Prostate gland (tissue), 2 donors: Measurements from ENCODE around the gene HSPG2.

Source experiments
- POLR2AphosphoS5 ChIP-seq: sonication (generic); formaldehyde crosslinking; IDR thresholded peaks from one replicate; pipeline ENCODE4 v1.6.1; 2017; ENCODE audit warnings: antibody characterized with exemption
- TF ChIP-seq, protein P1 (sequence below), 4 experiments: fragments of 200-600 bp in 2 of 4; fragments of 450-650 bp in 2 of 4; sonication (generic) in 2 of 4; IDR thresholded peaks; 1 replicate in 3 of 4; 2 replicates in 1 of 4; pipeline ENCODE4 v1.5.1; 2016 to 2019; ENCODE audit warnings: antibody characterized with exemption in 4 of 4, mild to moderate bottlenecking in 2 of 4, moderate library complexity in 2 of 4

DNA sequence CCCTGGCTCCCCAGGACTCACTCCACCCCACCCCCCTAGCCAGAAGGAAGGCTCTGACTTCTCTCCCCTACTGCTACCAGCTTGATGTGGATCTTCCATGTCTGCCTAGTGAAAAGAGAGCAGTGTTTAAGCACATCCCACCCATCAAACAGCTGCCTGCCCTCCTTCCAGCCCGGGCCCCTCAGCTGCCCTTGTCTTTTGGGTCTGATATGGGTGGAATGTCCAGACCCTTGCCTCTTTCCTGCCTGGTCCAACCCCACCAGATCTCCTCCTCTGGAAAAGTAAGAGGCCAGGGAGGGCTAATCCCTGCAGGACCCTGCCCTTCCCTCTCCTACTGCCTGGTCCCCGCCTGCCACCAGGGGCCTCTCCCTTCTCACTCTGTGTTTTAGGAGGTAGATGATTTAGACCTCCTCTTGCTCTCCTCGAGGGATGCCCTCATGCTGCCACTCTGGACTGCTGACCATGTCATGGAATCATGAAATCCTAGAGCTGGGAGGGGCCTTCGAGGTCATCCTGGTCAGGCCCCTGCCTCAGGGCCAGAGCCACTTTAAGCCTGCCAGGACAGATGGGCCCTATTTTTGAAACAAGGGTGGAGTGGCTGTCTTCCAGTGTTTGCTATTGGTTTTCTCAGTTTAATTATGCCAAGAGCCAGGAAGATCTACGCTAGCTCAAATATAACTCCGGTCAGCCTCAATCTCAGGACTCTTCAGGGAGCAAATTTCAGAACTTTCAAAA lies 15.8 kb upstream of the HSPG2 start:
- TF ChIP-seq POLR2AphosphoS5 = no peak
- TF ChIP-seq, protein P1, sequence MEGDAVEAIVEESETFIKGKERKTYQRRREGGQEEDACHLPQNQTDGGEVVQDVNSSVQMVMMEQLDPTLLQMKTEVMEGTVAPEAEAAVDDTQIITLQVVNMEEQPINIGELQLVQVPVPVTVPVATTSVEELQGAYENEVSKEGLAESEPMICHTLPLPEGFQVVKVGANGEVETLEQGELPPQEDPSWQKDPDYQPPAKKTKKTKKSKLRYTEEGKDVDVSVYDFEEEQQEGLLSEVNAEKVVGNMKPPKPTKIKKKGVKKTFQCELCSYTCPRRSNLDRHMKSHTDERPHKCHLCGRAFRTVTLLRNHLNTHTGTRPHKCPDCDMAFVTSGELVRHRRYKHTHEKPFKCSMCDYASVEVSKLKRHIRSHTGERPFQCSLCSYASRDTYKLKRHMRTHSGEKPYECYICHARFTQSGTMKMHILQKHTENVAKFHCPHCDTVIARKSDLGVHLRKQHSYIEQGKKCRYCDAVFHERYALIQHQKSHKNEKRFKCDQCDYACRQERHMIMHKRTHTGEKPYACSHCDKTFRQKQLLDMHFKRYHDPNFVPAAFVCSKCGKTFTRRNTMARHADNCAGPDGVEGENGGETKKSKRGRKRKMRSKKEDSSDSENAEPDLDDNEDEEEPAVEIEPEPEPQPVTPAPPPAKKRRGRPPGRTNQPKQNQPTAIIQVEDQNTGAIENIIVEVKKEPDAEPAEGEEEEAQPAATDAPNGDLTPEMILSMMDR (IDR thresholded peaks at IDR 0.05) = no peak
